CD4-positive, alpha-beta T cell treated with Interleukin-4 for 4 hours (primary cell): ENCODE data around the gene TEX101.
"Not testable (repeated sequence)": the region's sequence is repeated elsewhere in the genome, so short reads cannot be mapped to it uniquely, and the experiment has no call there.

ENCODE experiments used
- DNase-seq: peaks from one replicate; pipeline ENCODE4 v3.0.0-alpha.2; 2020

TEX101 gene

GRCh38 chr19:43414554-43414953 is at the start of gene TEX101:
Gene TEX101, plus strand, starts transcription at chr19:43414890. Its CDS starts 1,030 bp downstream, at chr19:43415920.
- DNase-seq, result no peak

- not testable (repeated sequence) for DNase-seq
Measured at GRCh38 chr19:43365677-43366076, 49.0 kb upstream of the TEX101 start.

GRCh38 chr19:43367822-43368221 is 46.9 kb upstream of the TEX101 start:
- DNase-seq, result no peak

GRCh38 chr19:43368897-43369296 is 45.8 kb upstream of the TEX101 start:
- DNase-seq, result not testable (repeated sequence)

GRCh38 chr19:43371909-43372308 is 42.8 kb upstream of the TEX101 start:
- DNase-seq, result no peak

DNA sequence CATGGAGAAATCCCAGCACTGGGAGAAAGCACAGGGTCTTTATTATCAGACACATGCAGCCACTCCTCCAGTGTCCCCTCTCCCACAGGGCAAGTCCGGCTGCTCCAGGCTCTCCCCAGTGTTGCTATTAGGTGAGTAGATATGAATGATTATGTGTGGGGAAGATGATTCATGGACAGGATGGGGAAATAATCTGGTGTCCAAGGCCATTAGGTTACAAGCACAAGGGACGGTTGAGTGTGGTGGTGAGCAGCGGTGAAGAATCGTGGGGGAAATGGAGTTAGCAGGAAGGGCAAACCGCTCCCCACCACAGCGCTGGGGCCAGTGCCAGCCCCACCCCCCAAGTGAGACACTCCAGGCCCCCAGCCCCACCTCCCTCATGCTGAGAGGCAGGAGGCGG is 42.2 kb upstream of the TEX101 start:
- no peak for DNase-seq

GRCh38 chr19:43377624-43378023 is 37.1 kb upstream of the TEX101 start:
- not testable (repeated sequence) for DNase-seq

GRCh38 chr19:43380008-43380407 is 34.7 kb upstream of the TEX101 start:
- DNase-seq, result no peak

GRCh38 chr19:43380771-43381386 is 33.8 kb upstream of the TEX101 start:
- no peak for DNase-seq

GRCh38 chr19:43382586-43383216 is 32.0 kb upstream of the TEX101 start:
- DNase-seq, result not testable (repeated sequence)

DNA sequence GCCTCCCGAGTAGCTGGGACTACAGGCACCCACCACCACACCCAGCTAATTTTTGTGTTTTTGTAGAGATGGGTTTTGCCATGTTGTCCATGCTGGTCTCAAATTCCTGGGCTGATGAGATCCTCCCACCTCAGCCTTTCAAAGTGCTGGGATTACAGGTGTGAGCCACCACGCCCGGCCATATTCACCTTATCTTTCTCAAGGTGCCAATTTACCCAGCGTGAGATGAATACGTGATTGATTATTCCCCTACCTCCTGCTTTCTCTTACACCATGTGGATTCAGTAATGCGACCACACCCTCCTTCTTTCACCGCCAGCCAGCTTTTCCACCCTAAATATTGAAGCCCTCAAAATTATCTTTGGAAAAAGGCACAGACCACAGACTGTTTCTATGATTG is 31.4 kb upstream of the TEX101 start:
- not testable (repeated sequence) for DNase-seq

DNA sequence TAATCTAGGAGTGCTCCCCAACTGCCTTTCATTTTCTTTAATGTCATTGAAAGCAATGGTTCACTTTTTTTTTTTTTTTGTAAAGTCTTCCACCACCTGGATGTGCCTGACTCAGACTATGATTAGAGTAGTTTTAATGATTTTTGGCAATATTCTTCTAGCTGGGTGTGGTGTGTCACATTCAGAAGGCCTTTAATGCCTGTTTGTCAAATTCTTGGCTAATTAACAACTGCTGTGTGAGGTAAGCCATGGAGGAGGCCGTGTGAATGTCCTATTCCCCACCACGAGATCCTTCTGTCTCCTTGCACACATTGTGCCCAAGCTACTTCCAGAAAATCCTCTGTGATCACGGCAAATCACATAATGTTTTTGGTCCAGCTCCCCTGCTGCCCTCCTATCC is 30.9 kb upstream of the TEX101 start:
- not testable (repeated sequence) for DNase-seq

DNA sequence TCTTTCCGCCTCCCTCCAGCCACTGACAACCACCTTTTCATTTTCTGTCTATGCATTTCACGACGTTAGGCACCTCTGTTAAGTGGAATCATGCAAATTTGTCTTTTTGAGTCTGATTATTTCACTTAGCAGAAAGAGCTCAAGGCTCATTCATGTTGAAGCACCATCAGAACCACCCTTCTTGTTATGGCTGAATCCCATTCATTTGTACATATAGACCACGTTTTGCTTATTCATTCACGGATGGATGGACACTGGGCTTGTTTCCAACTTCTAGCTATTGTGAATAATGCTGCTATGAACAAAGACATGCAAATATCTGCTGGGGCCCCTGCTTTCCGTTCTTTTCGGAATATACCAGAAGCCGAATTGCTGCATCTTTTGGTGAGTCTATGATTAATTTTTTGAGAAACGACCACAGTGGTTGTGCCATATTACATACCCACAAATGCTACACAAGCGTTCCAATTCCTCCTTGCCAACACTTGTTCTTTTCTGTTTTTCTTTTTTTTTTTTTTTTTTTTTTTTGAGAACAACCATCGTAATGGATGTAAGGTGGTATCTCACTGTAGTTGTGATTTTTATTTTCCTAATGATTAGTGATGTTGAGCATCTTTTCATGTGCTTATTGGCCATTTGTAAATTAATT is 23.7 kb upstream of the TEX101 start:
- not testable (repeated sequence) for DNase-seq

GRCh38 chr19:43391552-43391935 is 23.1 kb upstream of the TEX101 start:
- DNase-seq, result not testable (repeated sequence)

- not testable (repeated sequence) for DNase-seq
Measured at GRCh38 chr19:43393501-43393900, 21.2 kb upstream of the TEX101 start.

GRCh38 chr19:43395561-43395960 is 19.1 kb upstream of the TEX101 start:
- DNase-seq, result no peak

DNA sequence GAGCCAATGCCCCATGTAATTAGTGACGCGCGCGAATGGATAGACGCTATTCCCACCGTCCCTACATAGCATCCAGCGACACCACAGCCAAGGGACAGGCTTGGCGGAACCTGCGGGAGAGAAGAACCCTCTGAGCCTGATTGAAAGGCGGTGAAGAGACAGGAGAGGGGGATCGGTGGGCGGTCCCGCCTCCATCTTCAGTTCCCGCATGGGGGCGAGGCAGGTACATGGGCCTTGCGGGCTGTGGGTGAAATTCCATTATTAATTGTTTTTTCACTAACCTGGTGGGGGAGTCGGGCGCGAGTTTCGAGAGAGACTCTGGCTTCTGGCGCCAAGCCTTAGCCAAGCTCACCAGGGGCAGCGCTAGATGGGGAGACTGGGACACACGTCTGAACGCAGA is 8.4 kb upstream of the TEX101 start:
- no peak for DNase-seq

DNA sequence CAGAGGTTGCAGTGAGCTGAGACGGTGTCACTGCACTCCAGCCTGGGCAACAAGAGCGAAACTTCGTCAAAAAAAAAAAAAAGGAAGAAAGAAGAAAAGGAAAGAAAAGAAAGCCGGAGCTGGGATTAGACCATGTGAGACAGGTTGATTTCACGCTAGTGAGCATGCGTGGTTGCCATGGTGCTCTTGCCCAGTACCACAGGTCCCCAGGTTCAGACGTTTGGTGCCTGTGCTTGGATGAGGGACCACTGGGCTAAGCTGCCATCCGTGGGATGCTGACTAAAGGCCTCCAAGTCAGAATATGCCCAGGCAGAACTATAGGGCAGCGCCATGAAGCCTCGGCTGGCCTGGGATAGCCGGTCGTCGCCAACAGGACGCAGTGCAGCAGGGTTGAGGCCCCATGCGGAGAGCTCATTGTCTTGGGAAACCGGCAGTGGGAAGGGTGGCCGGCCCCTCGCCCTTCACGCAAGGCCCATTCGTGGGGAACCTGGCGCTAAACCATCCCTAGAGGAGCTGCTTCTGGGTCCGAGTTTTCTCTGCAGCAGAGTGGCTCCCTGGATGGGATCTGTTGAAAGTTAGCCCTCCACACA is 7.2 kb upstream of the TEX101 start:
- DNase-seq, result no peak

GRCh38 chr19:43408043-43408442 is 6.6 kb upstream of the TEX101 start:
- no peak for DNase-seq

DNA sequence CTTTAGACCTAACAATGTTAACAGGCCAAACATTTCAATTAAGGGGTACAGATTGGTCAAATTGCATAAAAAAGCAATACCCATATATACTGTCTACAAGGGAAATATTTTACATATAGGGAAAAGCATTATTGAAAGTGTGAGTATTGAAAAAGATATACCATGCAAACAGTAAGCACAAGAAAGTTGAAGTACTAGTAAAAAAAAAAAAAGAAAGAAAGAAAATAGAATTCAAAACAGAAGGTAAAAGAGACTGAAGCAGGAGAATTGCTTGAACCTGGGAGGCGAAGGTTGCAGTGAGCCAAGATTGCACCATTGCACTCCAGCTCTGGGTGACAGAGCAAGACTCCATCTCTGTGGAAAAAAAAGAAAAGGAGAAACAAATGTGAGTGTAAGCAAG is 5.3 kb upstream of the TEX101 start:
- no peak for DNase-seq

GRCh38 chr19:43412441-43412840 is 2.2 kb upstream of the TEX101 start:
- DNase-seq, result no peak

DNA sequence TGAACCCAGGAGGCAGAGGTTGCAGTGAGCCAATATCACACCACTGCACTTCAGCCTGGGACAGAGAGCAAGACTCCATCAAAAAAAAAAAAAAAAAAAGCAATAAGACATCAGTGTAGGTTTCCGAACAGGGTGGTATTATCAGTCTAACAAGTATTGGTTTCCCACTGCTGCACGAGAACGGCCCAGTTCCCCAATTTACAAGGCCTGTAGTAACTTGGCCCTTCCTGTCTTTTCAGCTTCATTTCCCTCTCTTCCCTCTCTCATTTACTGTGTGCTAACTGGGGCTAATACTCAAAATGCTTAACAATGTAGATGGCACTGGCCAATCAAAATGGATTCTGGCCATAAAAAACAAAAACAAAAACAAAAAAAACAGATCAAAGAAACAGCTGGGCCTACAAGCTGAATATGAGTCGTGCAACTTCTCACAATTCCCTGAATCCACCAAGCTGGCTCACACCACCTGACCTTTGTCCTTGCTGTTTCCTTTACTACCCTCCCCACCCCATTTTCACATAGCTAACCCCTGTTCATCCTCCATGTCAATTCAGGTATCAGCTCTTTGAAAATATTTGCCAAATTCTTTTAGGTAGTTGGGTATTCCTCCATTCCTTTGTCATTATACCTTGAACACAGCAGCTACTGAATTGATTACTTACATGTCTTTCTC is 2.4 kb downstream of the TEX101 start:
- DNase-seq, result no peak

GRCh38 chr19:43420954-43421353 is 6.3 kb downstream of the TEX101 start:
- no peak for DNase-seq
